H1 (cell line): ENCODE measurements around the gene ZSCAN1.

Experiments
- CTCF ChIP-seq, 3 experiments: IDR thresholded peaks; 1 replicate in 2 of 3; 2 replicates in 1 of 3; pipeline versions ENCODE4 v1.5.1 to v1.6.1; 2011; ENCODE audit warnings: low read length in 3 of 3, mild to moderate bottlenecking in 3 of 3, inconsistent platforms in 2 of 3, low read depth in 1 of 3, moderate library complexity in 1 of 3; ENCODE audit not compliant: insufficient read depth in 1 of 3; ENCODE audit errors: control extremely low read depth in 1 of 3
- EP300 ChIP-seq, 2 experiments: IDR thresholded peaks; 1 replicate in 1 of 2; 2 replicates in 1 of 2; pipeline ENCODE4 v1.6.1; 2011 to 2012; ENCODE audit warnings: low read depth in 2 of 2, low read length in 2 of 2, mild to moderate bottlenecking in 2 of 2, borderline replicate concordance in 1 of 2, inconsistent platforms in 1 of 2, moderate library complexity in 1 of 2
- FOSL1 ChIP-seq: IDR thresholded peaks from 2 replicates; pipeline ENCODE4 v1.6.1; 2011; ENCODE audit warnings: mild to moderate bottlenecking, low read depth, low read length, moderate library complexity; ENCODE audit not compliant: insufficient read depth

GRCh38 chr19:58067240-58067912 is 33.6 kb downstream of the ZSCAN1 start:
- TF ChIP-seq CTCF (IDR thresholded peaks at IDR 0.05; ENCODE audit: control extremely low read depth in 1 of 3, insufficient read depth in 1 of 3, low read depth in 1 of 3, low read length in 3 of 3) (no peak), EP300 (IDR thresholded peaks at IDR 0.05; ENCODE audit: borderline replicate concordance in 1 of 2, low read depth in 2 of 2, low read length in 2 of 2) (no peak), FOSL1 (no peak)
